Mesenteric fat pad (tissue), 1 donor: ENCODE measurements around the gene HIVEP3. TPM values are rescaled to one million over a fixed set of nuclear protein-coding genes. Genes with fewer than 3 reads are reported as not detected.

Source experiments
- DNase-seq: peaks from one replicate; pipeline ENCODE4 v3.0.0-alpha.2; 2020; ENCODE audit warnings: low spot score
- total RNA-seq: library from RNA; stranded (reverse); fragmentation: NEBNext Ultra II Directional; extraction: Animal tissue kit (Norgen Biotek cat#: 25700); gene quantifications from one replicate; pipeline ENCODE4 v1.2.1, GENCODE V29; 2021
- donor health status: DM: yes; HTN: yes; CAD: no.

The HIVEP3 gene
- total RNA-seq, 1 donor from 2014 or later = 19.9 TPM

DNA sequence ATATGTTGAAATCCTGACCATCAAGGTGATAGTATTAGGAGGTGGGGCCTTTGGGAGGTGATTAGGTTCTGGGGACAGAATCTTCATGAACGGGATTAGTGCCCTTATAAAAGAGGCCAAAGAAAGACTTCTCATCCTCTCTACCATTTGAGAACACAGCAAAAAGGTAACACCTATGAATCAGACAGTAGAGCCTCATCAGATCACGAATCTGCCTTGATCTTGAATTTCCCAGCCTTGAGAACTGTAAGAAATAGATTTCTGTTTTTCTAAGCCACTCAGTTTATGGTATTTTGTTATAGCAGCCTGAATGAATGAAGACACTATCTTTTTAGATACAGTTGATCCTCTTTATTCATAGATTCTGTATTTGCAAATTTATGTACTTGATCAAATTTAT is 227.3 kb downstream of the HIVEP3 start:
- no peak for DNase-seq

DNA sequence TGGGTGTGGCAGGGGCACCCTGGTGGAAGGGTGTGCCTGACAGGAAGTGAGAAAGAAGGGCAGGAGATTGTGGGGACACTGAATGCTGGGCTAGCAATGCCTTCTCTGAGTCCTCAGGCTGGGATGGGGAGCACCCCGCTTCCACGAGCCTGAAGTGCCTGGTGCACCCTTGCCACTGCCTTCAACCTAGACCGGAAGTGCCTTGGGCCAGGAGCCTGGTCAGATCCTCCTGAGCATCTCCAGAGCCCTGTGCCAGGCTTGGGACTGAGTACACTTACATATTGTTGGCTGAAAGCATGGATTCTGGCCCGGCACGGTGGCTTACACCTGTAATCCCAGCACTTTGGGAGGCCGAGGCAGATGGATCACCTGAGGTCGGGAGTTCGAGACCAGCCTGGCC is 228.4 kb downstream of the HIVEP3 start:
- DNase-seq = no peak

DNA sequence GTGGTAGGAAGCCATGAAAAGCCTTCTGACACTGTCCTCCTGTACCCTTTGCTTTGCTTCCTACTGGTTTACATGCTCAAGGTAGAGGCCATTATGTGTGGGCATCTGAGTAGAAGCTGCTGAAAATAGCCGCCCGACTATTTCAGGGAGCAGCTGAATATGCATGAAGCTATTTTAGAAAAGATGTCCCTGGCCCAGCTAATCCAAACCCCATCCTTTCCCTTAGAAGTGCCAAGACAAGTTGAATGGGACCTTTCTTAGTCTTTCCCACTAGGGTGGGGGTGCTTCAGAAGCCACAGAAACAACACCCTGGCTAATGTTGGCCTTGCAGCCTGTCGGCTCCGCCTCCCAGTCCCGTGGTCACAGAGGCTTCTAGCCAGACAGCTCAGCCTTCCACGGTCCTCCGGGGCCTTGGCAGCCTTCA is 229.2 kb downstream of the HIVEP3 start:
- DNase-seq = no peak

DNA sequence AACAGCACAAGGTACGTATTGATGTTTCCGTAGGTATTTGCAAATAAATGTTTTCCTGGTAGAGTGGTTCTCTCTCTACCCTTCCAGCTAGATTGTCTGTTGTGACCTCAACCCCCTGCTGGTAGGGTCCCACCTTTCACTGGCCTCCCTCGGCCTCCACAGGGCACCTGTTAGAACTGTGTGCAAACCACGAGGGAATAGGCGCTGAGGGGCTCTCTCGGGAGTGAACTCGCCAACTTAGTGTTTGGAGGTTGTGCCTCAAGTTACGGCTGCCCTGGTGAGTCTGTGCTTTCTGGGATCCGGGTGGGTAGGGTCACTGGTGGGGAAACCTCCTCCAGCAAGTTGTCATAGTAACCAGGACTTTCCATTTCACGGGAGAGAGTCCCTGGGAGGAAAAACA is 229.6 kb downstream of the HIVEP3 start:
- DNase-seq = no peak

DNA sequence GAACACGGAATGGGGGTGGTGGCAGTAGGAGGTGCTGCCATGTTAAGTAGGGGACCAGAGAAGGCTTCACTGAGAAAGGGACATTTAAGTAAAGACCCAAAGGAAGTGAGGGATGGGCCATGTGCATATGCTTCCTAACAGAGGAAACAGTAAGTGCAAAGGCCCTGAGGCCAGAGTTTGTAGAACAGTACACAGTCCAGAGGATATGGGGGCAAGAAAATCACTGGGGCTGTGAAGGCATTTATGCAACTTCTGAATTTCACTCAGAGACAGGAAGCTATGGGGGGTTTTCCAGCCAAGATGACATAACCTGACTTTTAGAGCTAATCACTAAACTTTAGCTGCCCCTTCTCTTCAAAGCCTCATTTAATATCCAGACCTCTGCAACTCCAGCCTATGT is 231.7 kb downstream of the HIVEP3 start:
- DNase-seq = no peak

DNA sequence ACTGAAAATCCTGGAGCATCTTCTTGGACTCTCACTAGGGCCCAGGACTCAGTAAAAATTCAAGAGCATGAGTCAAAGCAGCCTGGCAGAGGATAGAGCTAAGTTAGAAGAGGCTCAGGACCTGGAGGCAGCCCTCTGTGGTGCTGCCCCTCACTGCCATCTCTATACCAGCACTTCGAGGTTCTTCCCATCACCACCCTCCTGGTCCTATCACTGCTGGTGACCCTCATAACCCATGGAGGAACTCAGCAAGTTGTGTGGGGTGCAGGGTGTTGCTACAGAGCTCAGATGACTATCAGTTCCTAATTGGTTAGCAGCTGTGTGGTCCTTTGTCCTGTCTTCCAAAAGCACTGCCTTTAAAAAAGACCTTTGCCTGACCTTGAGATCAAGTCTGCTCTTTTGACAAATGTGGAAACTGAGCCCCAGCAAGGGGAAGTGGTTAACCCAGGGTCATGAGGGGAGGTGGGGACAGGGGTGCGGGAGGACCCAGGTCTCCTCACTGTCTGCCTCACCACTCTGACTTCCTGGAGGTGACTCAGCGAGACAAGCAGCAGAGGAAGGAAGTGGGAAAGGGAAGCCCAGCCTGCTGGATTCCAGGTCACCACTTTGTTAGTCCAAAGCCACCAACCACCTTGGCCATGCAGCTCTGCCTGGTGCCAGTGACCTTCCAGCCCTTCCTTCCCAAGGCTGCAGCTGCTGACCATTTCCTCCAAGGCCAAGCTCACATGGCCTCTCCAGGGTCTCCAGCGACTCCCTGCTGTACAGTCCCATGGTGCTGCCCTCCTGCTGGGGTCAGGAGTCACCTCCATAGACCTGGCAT is 234.8 kb downstream of the HIVEP3 start:
- no peak for DNase-seq

DNA sequence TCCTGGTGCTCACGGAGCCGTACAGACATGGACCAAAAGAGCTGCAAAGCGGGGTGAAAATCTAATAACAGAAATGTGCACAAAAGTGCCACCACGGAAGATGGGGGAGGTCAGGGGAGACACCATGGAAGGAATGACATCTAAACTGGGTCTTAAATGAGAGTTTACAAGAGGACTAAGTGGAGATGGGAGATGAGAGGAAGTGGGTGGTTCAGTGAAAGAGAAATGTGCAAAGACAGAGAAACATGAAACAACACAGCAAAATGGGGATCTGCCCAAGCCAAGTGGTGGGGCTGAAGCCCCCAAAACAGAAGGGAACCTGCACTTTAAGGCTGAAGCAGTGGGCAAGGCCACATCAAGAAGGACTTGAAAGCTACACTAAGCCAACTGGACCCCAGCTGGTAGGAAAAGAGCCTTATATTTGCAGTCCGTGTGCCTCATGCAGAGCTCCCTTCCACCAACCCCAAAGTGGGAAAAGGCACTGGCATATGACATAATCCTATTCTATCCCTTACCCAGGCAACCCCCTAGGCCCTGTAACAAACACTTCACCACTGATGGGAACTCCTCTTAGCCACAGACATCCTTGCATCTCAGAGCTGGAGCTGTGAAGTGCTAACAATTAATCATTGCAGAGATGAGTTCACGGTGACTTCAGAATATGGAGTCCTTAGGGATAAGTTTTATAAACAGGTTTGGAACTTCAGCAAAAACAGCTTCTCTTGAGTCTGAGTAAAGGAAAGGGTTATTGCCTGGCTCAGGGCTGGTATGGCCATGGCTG is 235.7 kb downstream of the HIVEP3 start:
- no peak for DNase-seq

DNA sequence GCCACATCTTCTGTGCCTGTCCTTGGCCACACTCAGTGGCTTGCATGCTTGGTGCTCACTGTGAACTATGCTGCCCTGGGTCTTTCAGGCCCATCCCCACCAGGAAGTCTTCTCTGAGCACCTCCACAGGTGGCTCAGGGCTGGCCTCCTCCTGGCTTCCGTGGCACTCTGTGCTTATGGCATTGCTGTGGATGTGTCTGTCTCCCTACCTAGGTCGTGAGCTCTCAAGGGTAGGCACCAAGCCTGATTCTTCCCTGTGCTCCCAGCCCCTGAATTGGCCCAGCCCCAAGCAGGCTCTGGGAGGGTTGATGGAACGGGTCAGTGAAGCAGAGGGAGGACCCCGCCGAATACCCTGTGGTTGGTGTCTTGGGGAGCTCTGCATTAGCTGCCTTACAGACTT is 236.6 kb downstream of the HIVEP3 start:
- DNase-seq = no peak

DNA sequence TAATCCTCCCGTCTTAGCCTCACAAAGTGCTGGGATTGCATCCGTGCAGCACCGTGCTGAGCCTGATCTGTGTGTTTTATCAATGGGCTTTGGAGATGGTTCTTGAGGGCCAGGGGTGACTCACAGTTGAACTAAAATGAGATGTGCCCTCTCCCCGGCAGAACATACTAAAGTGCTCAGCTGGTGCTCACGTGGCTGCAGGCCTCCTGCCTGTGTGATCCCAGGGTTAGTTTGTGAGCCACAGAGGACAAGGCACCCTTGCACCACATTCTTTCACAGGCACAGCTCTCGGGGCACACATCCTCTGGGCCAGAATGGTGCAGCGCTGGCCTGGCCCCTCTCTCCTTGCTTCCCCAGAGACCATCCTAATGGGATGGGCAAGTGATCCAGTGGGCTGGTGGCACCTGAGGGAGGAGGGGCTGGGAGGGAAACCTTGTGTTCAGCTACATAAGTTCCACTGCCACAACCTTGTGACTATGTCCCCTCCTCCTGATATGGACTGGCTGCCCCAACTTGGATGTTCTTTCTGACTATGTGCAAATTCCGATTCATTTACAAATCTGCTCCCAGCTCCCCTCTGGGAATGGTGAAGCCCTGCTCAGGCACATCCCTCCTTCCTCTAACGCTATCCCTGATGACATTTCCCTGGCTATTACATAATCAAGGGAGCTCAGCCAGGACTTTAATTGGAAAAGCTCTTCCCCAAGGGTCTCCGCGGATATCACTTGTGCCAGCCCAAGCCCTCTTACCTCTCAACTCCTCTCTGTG is 237.2 kb downstream of the HIVEP3 start:
- no peak for DNase-seq

DNA sequence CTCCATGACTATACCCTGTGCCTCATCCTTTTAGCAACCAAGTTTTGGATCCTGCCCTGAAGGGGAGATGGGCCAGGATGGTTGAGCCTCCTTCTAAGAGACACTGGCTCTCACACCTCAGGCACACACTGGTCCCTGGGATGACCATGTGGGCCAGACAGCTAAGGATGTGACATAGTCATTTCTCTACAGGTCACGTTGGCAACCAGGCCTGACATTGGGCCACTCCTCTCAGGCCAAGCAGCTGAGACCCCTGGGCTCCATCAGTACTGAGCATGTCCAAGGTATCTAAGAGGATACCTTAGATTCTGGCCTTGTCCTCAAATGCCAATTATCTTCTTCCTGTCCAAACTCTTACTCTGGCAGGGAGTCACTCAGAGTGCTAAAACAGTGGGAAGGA is 238.7 kb downstream of the HIVEP3 start:
- DNase-seq = no peak

DNA sequence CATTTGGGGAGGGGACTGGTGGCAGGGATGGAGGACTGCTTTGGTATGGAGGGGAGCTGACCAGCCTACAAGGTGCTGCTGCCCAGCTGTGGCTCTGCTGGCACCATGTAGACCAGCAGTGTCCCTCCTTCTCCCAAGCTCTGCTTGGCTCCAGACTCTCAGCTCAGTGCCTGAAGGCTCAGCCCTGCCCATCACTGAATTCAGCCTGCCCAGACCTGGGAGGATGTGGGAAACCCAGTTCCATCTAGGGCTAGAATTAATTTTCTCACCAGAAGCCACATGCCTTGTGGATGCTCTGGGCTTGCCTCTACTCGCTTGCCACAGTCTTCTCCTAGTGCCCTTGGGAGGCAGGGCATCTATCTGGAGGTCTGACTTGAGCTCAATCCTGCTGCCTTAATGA is 239.2 kb downstream of the HIVEP3 start:
- no peak for DNase-seq

DNA sequence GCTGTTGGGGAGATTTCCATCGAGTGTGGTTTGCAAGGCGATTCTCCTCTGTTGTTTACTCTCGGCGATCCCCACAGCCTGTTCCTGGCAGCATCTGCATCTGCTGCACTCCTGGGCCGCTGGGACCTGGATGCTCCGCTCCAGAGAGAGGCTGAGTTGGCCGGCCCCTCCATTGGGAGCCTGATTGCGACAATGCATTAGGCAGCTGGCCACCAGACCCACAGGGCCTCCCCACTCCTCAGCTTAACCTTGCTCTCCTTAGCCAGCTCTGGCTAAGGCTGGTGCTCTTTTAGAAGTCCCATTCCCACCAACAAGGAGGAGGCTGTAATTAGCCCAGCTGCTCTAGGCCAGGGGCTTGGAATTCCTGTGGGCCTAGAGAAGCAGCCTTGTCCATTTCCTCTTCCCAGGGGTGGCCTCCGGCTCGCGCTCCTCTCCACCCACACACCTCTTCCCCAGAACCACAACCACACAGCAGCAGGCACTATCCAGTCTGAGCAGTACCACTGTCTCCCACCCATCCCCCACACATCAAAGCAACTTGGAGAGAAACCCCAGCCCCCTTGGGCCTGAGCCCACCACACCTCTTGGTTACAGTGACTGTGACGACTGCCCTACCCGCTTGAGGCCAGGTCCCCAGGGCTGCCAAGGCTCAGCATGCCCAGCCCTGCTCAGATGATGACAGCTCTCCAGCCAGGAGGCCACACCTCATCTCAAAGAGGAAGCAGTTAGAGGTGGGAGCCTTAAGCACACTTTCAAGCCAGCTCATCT is 240.4 kb downstream of the HIVEP3 start:
- no peak for DNase-seq

DNA sequence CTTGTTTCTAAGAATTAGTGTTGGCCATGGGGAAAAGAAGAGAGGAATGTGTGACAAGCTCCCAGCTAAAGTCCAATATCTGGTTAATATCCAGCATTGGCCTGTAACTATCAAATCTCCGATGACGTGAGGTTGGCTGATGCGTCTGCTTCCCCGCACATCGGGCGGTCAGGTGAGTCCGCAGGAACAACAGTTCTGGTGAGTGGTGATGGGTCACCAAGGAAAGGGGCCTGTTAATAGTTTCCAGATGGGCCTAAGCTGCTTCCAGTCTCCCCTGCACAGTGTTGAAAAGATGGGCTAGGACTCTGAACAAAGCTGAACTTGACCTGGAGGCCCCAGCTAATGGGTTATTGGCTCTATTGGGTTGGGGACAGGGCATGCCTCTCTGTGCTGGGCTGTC is 241.1 kb downstream of the HIVEP3 start:
- no peak for DNase-seq

DNA sequence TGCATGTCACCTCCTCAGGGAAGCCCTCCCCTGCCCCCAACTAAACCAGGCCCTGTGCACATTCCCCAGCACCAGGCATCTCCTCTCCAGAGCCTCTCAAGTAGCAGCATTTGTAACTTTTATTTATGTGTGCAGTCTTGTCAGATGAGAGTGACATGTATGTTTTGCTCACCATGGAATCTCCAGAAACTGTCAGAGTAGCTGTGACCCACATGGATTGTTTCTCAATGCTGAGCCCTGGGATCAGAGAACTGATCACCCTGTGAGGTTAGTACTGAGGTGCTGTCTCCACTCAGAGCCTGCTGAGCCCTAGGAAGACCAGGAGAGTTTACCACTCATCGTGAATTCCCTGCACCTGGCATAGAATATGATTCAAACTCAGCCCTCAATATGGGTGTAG is 243.3 kb downstream of the HIVEP3 start:
- DNase-seq = no peak

DNA sequence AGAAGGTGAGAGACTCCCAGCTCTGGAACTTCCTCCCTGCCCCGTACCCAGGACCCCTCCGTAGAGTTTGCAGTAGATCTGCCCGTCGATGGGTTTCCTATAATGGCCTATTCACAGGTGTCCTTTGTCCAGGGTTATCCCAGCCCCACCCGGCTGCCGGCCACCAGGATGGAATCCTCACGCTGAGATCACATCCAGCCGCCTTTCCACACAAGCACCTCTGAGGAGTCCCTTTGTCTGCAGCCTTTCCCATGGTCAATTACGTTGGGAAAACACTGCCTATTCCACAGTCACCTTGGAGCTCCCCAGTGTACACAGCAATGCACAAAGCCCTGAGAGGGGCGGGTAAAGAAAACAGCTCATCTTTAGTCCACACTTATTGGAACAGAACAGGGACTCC is 244.2 kb downstream of the HIVEP3 start:
- DNase-seq = no peak

DNA sequence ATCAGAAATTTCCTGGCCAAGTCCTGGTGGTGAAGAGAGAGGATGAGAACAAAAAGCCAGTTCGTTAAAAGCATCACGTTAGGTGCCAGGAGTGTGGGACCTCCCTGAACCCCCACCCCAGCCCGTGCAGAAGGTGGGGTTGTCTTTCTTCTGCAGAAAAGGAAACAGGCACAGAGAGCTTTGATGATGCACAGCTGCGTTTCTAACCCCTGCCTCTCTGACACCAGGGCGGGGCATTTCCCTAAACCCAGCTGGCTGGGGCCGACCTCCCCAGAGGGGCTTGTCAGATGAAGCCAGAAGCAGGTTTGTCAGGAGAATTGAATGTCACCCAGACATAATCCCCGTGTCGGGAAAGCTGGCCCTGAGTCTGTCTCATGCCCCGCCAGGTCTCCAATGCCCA is 244.9 kb downstream of the HIVEP3 start:
- DNase-seq = peak; percentile 73

DNA sequence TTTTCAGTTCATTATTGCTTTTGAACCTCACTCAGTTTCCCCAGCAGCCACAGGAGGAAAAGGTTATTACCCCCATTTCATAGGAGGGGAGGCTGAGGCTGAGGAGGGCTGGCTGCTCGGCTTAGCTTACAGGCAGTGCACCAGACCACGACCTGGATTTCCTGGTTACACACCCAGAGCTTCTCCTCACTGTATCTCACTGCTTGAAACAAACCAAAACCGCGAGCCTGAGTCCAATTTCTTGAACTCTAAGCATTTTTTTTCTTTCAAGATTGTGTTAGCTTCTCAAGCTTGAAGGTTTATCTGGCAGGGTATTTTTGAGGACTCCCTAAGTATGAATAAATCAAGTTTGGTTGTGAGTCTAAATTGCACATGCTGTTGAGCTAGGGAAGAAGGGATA is 245.3 kb downstream of the HIVEP3 start:
- peak; percentile 14 for DNase-seq

DNA sequence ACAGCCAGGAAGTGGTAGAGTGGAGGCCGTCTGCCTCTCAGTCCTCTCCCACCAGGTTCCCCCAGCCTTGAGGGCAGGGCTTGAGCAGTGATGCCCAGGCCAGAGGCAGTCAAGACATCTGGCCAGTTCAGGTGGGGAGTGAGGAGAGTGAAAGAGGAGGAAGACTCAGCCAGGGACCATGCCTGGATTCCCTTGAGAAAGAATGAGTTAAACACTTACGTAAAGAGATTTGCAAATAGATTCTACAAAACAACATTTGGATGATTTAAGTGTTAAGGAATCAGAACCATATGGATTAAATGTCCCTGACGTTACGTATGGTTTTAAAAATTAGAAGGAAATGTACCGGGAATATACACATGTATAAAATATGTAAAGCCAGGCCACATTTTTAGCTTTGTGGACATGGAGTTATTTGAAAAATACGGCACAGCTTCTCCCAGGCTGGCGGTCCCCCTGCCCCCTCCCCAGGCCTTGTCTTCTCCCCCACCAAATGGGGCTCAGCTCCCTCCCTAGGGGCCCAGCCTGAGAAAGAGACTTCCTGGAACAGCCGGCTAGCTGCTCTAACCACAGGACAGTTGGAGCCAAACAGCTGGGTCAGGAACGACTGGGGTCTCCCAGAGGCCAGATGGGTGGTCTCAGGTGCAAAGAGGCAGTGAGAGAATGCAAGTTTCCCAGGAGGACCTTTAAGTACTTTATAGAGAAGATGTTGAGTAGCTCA is 245.9 kb downstream of the HIVEP3 start:
- DNase-seq = peak; percentile 64

DNA sequence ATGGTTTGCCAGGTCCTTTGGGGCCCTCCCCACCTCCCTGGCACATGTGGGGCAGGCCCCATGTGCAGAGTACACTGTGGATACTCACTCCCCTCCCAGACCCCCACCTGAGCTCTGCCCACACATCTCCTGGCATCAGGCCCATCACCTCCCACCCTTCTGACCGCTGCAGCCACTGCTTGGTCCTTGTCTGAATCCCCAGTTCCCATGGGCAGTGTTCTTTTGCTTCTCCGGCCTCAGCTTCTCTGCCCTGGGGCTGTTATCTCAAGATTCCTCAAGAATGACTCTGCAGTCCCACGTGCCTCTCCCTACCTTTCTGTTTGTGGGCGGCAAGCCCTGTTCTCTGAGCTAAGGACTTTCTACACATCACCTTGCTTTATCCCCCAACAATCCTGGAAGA is 246.5 kb downstream of the HIVEP3 start:
- DNase-seq = peak; percentile 65

DNA sequence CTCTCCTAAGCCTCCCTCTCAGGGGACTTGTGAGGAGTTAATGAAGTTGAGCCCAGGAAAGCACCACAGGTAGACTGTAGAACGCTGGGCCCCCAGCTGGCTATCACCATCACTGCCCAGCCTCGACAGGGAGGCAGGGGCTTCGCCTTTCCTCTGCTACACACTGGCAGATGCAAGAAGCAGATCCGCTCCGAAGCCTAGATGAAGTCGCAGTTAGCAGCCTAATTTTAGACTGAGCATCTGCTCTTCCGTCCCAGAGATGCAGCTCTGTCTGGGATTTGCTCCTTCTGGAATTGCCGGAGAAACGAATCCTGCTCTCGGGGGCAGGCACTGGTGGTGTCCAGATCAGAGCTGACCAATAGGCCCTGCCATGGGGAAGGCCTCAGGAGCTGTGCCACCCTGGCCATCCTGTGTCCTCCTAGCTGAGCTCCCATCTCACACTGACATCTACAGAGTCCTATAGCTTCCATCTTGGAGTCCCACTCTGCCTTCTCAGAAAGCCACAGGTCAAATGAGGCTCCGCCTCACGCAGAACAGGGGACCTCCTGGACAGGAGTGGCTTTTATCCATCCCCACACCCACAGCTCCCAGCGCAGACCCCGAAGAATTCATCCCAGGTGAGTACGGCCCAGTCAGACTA is 247.5 kb downstream of the HIVEP3 start:
- peak; percentile 74 for DNase-seq
